ENCODE results near the gene ARFRP1. TPM values are rescaled to one million over a fixed set of nuclear protein-coding genes. Genes with fewer than 3 reads are reported as not detected.

The ARFRP1 gene
- total and polyA plus RNA-seq, 2 of the 4 experiments (the other 2 are of a cell fraction) = 25.3 to 36.6 TPM

GRCh38 chr20:63662813-63663189, 45.0 kb downstream of the ARFRP1 start:
- Histone ChIP-seq H4K5ac (ENCODE audit: low read depth, low read length) (no peak overlapping the region), H2BK15ac (ENCODE audit: low read depth, low read length) (no peak overlapping the region), H2AK9ac (replicated peaks; ENCODE audit: low read depth, low read length, poor library complexity) (no peak overlapping the region), H3K4me3 (ENCODE audit: insufficient read depth, low read depth, low read length) (no peak overlapping the region), H2BK120ac (ENCODE audit: low read depth, low read length) (no peak overlapping the region), H4K91ac (ENCODE audit: insufficient read depth, low read depth, low read length) (no peak overlapping the region), H4K8ac (ENCODE audit: low read depth in 2 of 2, low read length in 2 of 2) (no peak overlapping the region), H2AK5ac (ENCODE audit: low read depth, low read length) (no peak overlapping the region), H3K18ac (ENCODE audit: low read depth, low read length) (no peak overlapping the region), H2BK5ac (ENCODE audit: low read depth, low read length, poor library complexity, severe bottlenecking) (no peak overlapping the region), H4K20me1 (ENCODE audit: insufficient read depth, low read length) (peaks cover 3% of the 10 kb centered on the region; the same call in 1 of the 2 replicates), H3K4ac (ENCODE audit: low read depth, low read length) (no peak overlapping the region), H3K36me3 (ENCODE audit: control insufficient read depth, insufficient read depth, low read length) (peaks cover 47% of the 10 kb centered on the region), H3K56ac (ENCODE audit: extremely low read depth, insufficient read depth, low read length) (no peak overlapping the region), H3K14ac (replicated peaks; ENCODE audit: low read depth, low read length) (no peak overlapping the region), H3K4me2 (ENCODE audit: low read depth, low read length) (no peak overlapping the region), H3K9ac (ENCODE audit: low read depth, low read length) (no peak overlapping the region), H3K27ac (ENCODE audit: insufficient read depth, low read length) (no peak overlapping the region), H3K4me1 (ENCODE audit: control insufficient read depth, insufficient read depth, low read length) (peaks cover 6% of the 10 kb centered on the region), H2AFZ (replicated peaks; ENCODE audit: low read length, poor library complexity) (no peak overlapping the region), H3K23ac (ENCODE audit: low read depth, low read length) (no peak overlapping the region), H3K9me3 (ENCODE audit: control insufficient read depth, insufficient read depth, low read length) (no peaks in the 10 kb centered on the region), H3K27me3 (ENCODE audit: control insufficient read depth, insufficient read depth, low read length) (no peaks in the 10 kb centered on the region), H2BK20ac (ENCODE audit: low read depth, low read length) (no peak overlapping the region), H3K79me1 (ENCODE audit: low read depth in 1 of 2, low read length in 2 of 2) (peaks cover 18 to 53% of the 10 kb centered on the region in 2 experiments), H3K9me1 (ENCODE audit: insufficient read depth, low read length) (0 out of 2 replicates have a peak, but pooled peaks cover 3% of the 10 kb centered on the region)
- POLR2A ChIA-PET (ENCODE audit: unreplicated experiment) = no interaction called here
- dilution Hi-C loops (cut with HindIII; ENCODE audit: low sequenced_read_pairs, unreplicated experiment) (no loop called here), intact Hi-C loops (cut with micrococcal nuclease) (no loop called here), in situ Hi-C loops (cut with MboI; ENCODE audit: low sequenced_read_pairs) (no loop called here)
- DNase-seq (no peak), ATAC-seq (ENCODE audit: low read depth) (no peak)
- BruUV-seq (replicated peaks) = no TSS peak
- WGBS, 2 experiments (ENCODE audit: extremely low coverage in 2 of 2, insufficient read length in 1 of 2) = 97% methylated on average over 4 of the region's 9 CpGs; no CpG with 5 or more reads in 1 of the 2 experiments
- TF ChIP-seq CHD1 (IDR thresholded peaks at IDR 0.05; ENCODE audit: low read depth, low read length) = no peak
- TF ChIP-seq CTCF (conservative IDR thresholded peaks at IDR 0.05; ENCODE audit: low read depth, low read length) = no peak
- no peak for TF ChIP-seq BHLHE40 (IDR thresholded peaks at IDR 0.05; ENCODE audit: low read depth, low read length)
- no peak for TF ChIP-seq ELK1 (IDR thresholded peaks at IDR 0.05; ENCODE audit: borderline replicate concordance, low read depth, low read length)
- no peak for TF ChIP-seq POLR2A (IDR thresholded peaks at IDR 0.05; ENCODE audit: low read depth, low read length)
- no peak for TF ChIP-seq RAD21 (IDR thresholded peaks at IDR 0.05; ENCODE audit: low read length)
- no peak for TF ChIP-seq RFX5 (IDR thresholded peaks at IDR 0.05; ENCODE audit: low read depth, low read length)
- no peak for TF ChIP-seq RCOR1 (IDR thresholded peaks at IDR 0.05; ENCODE audit: insufficient replicate concordance, low read length)
- TF ChIP-seq MAFK (IDR thresholded peaks at IDR 0.05; ENCODE audit: low read depth, low read length) = no peak
- CTCF ChIA-PET = no interaction called here
